Measurements from ENCODE around the gene APOC3.

APOC3 gene

GRCh38 chr11:116835791-116836631 is 6.3 kb downstream of the APOC3 start:
- Histone ChIP-seq H3K27me3 (ENCODE audit: control insufficient read depth in 2 of 2, insufficient read depth in 2 of 2, low read length in 2 of 2) (no peaks in the 10 kb centered on the region), H3K9ac (ENCODE audit: low read depth in 1 of 2, low read length in 2 of 2) (peak overlapping the region in 1 of 2 donors; percentile 41), H3K4me3 (ENCODE audit: low read length in 2 of 2) (peak overlapping the region; percentile 59 to 63), H3K36me3 (ENCODE audit: control insufficient read depth in 2 of 2, insufficient read depth in 2 of 2, low read length in 2 of 2) (no peaks in the 10 kb centered on the region), H3K4me1 (ENCODE audit: control insufficient read depth in 2 of 2, insufficient read depth in 2 of 2, low read length in 2 of 2) (peaks cover 0 to 7% of the 10 kb centered on the region in 2 donors), H3K9me3 (ENCODE audit: control insufficient read depth in 2 of 2, low read length in 2 of 2) (no peaks in the 10 kb centered on the region), H3K27ac (ENCODE audit: low read depth in 2 of 2, low read length in 2 of 2) (peak overlapping the region in 1 of 2 donors; percentile 64)

DNA sequence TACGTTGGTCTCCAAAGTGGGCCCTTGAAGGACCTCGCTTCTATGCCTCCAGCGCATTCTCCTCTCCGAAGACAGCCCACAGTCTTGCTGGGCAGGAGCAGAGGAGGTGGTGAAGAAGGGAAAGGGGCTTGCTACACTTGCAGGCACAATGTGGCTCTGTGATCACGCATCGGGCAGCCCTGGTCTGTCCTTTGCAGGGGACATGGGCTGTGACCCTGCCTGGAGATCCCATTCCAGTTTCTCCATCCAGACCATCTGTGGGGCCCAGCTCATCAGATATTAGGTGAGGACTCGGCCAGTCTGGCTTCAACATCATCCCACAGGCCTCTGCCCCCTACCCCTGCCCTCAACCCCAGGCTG is 6.9 kb downstream of the APOC3 start:
- no peak overlapping the region for H3K9ac ChIP-seq (ENCODE audit: low read depth in 1 of 2, low read length in 2 of 2)
- H3K36me3 ChIP-seq (ENCODE audit: control insufficient read depth in 2 of 2, insufficient read depth in 2 of 2, low read length in 2 of 2), result no peaks in the 10 kb centered on the region
- H3K9me3 ChIP-seq (ENCODE audit: control insufficient read depth in 2 of 2, low read length in 2 of 2), result no peaks in the 10 kb centered on the region
- no peaks in the 10 kb centered on the region for H3K27me3 ChIP-seq (ENCODE audit: control insufficient read depth in 2 of 2, insufficient read depth in 2 of 2, low read length in 2 of 2)
- H3K4me1 ChIP-seq (ENCODE audit: control insufficient read depth in 2 of 2, insufficient read depth in 2 of 2, low read length in 2 of 2), result peaks cover 0 to 7% of the 10 kb centered on the region in 2 donors
- no peak overlapping the region for H3K4me3 ChIP-seq (ENCODE audit: low read length in 2 of 2)
- no peak overlapping the region for H3K27ac ChIP-seq (ENCODE audit: low read depth in 2 of 2, low read length in 2 of 2)

- Histone ChIP-seq H3K36me3 (ENCODE audit: control insufficient read depth in 2 of 2, insufficient read depth in 2 of 2, low read length in 2 of 2) (no peaks in the 10 kb centered on the region), H3K4me1 (ENCODE audit: control insufficient read depth in 2 of 2, insufficient read depth in 2 of 2, low read length in 2 of 2) (peaks cover 0 to 7% of the 10 kb centered on the region in 2 donors), H3K27ac (ENCODE audit: low read depth in 2 of 2, low read length in 2 of 2) (no peak within 1 kb of the TSS), H3K4me3 (ENCODE audit: low read length in 2 of 2) (no peak within 1 kb of the TSS), H3K9ac (ENCODE audit: low read depth in 1 of 2, low read length in 2 of 2) (no peak within 1 kb of the TSS), H3K27me3 (ENCODE audit: control insufficient read depth in 2 of 2, insufficient read depth in 2 of 2, low read length in 2 of 2) (no peaks in the 10 kb centered on the region), H3K9me3 (ENCODE audit: control insufficient read depth in 2 of 2, low read length in 2 of 2) (no peaks in the 10 kb centered on the region)
These were observed 7.8 kb downstream of the APOC3 start, which contains the start of gene APOA1 for GRCh38 chr11:116837231-116838091. Gene APOA1, minus strand, starts transcription at chr11:116837622. Its CDS starts 235 bp downstream, at chr11:116837387.

DNA sequence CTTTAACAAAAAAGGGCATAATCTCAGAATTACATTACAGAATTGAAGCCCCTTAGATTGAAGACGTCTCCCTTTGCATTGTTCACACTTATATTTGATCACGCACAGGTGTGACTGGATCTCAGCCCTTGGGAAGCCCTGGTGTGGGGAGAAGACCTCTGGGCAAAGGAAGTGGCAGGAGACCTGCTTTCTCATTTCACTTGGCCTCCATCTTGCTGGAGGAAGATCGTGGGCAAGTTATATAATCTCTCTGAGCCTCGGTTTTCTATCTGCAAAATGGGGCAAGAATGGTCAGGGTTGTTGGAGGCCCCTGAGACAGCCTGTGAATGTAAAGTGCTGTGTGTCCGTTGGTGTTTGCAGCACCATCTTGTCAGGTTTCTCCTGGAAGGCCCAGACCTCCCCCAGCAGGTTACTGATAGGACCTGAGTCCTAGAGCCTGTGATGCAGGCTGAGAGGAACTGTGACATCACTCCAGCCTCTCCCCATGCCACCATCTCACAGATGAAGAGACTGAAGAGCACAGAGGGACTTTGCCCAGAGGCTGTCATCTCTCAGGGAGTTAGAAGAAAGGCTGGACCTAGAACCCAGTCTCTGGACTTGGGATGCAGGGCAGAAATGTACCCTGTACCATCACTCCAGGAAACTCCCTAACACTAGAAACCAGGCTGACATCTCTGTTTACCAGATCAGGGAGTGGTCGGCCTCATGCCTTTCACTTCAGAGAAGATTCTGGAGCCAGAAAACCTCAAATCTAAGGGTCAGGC is 8.8 kb downstream of the APOC3 start:
- no peak overlapping the region for H3K4me3 ChIP-seq (ENCODE audit: low read length in 2 of 2)
- peaks cover 0 to 2% of the 10 kb centered on the region in 2 donors for H3K36me3 ChIP-seq (ENCODE audit: control insufficient read depth in 2 of 2, insufficient read depth in 2 of 2, low read length in 2 of 2)

DNA sequence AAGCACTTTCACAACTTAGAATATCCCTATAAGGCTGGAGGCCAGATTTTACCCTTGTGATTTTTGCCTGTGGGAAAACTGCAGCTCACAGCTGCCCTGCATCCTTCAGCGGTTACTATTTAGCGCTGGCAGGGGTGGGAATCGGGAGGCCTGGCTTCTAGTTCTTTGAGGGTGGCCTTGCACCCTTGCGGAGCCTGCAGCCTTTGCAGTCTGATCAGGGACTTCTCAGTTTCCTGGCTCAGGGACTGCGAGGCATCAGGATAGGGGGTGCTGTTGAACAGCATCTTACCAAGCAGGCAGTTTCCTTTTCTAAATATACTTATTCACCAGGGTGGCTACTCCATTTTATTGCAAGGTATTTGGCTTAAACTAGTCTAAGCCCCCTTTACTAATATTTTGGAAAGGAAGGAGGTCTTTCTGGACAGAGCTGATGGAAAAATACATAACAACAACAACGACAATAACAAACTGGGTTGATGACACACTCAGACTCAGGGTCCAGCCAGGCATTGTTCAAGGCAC is 10.6 kb downstream of the APOC3 start:
- no peaks in the 10 kb centered on the region for H3K27me3 ChIP-seq (ENCODE audit: control insufficient read depth in 2 of 2, insufficient read depth in 2 of 2, low read length in 2 of 2)
- H3K9me3 ChIP-seq (ENCODE audit: control insufficient read depth in 2 of 2, low read length in 2 of 2), result no peaks in the 10 kb centered on the region
- H3K36me3 ChIP-seq (ENCODE audit: control insufficient read depth in 2 of 2, insufficient read depth in 2 of 2, low read length in 2 of 2), result peaks cover 5 to 12% of the 10 kb centered on the region in 2 donors
- H3K4me3 ChIP-seq (ENCODE audit: low read length in 2 of 2), result no peak overlapping the region
- no peak overlapping the region for H3K9ac ChIP-seq (ENCODE audit: low read depth in 1 of 2, low read length in 2 of 2)
- peaks cover 0 to 7% of the 10 kb centered on the region in 2 donors for H3K4me1 ChIP-seq (ENCODE audit: control insufficient read depth in 2 of 2, insufficient read depth in 2 of 2, low read length in 2 of 2)
- H3K27ac ChIP-seq (ENCODE audit: low read depth in 2 of 2, low read length in 2 of 2), result no peak overlapping the region

More for the DNA sequence above, 8.8 kb downstream of the APOC3 start:
- Histone ChIP-seq H3K27me3 (ENCODE audit: control insufficient read depth in 2 of 2, insufficient read depth in 2 of 2, low read length in 2 of 2) (no peaks in the 10 kb centered on the region), H3K4me1 (ENCODE audit: control insufficient read depth in 2 of 2, insufficient read depth in 2 of 2, low read length in 2 of 2) (peaks cover 0 to 7% of the 10 kb centered on the region in 2 donors), H3K9me3 (ENCODE audit: control insufficient read depth in 2 of 2, low read length in 2 of 2) (no peaks in the 10 kb centered on the region), H3K9ac (ENCODE audit: low read depth in 1 of 2, low read length in 2 of 2) (no peak overlapping the region), H3K27ac (ENCODE audit: low read depth in 2 of 2, low read length in 2 of 2) (no peak overlapping the region)

- no peak overlapping the region for H3K27ac ChIP-seq (ENCODE audit: low read depth in 2 of 2, low read length in 2 of 2)
- H3K9ac ChIP-seq (ENCODE audit: low read depth in 1 of 2, low read length in 2 of 2), result no peak overlapping the region
These were observed 11.1 kb downstream of the APOC3 start for GRCh38 chr11:116840746-116841296.

DNA sequence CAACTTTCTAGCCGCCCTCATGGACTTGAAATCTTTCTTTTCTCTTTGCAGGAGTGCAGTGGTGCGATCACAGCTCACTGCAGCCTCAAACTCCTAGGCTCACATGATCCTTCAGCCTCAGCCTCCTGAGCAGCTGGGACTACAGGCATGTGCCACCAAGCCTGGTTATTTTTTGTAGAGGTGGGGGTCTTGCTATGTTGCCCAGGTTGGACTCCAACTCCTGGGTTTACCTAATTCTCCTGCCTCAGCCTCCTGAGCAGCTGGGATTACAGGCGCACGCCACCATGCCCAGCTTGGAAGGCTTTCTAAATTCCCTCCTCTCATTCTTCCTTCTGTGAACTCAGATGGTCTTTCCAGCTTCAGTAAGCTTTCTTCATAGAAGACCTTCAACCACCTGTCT is 12.4 kb downstream of the APOC3 start:
- no peak overlapping the region for H3K4me3 ChIP-seq (ENCODE audit: low read length in 2 of 2)
- no peaks in the 10 kb centered on the region for H3K9me3 ChIP-seq (ENCODE audit: control insufficient read depth in 2 of 2, low read length in 2 of 2)
- H3K36me3 ChIP-seq (ENCODE audit: control insufficient read depth in 2 of 2, insufficient read depth in 2 of 2, low read length in 2 of 2), result peaks cover 22 to 29% of the 10 kb centered on the region in 2 donors
- H3K4me1 ChIP-seq (ENCODE audit: control insufficient read depth in 2 of 2, insufficient read depth in 2 of 2, low read length in 2 of 2), result no peaks in the 10 kb centered on the region
- no peak overlapping the region for H3K27ac ChIP-seq (ENCODE audit: low read depth in 2 of 2, low read length in 2 of 2)
- H3K27me3 ChIP-seq (ENCODE audit: control insufficient read depth in 2 of 2, insufficient read depth in 2 of 2, low read length in 2 of 2), result no peaks in the 10 kb centered on the region
- no peak overlapping the region for H3K9ac ChIP-seq (ENCODE audit: low read depth in 1 of 2, low read length in 2 of 2)

More at GRCh38 chr11:116840746-116841296, 11.1 kb downstream of the APOC3 start:
- peaks cover 10 to 17% of the 10 kb centered on the region in 2 donors for H3K36me3 ChIP-seq (ENCODE audit: control insufficient read depth in 2 of 2, insufficient read depth in 2 of 2, low read length in 2 of 2)
- H3K4me3 ChIP-seq (ENCODE audit: low read length in 2 of 2), result no peak overlapping the region
- H3K27me3 ChIP-seq (ENCODE audit: control insufficient read depth in 2 of 2, insufficient read depth in 2 of 2, low read length in 2 of 2), result no peaks in the 10 kb centered on the region
- H3K9me3 ChIP-seq (ENCODE audit: control insufficient read depth in 2 of 2, low read length in 2 of 2), result no peaks in the 10 kb centered on the region
- H3K4me1 ChIP-seq (ENCODE audit: control insufficient read depth in 2 of 2, insufficient read depth in 2 of 2, low read length in 2 of 2), result peaks cover 0 to 5% of the 10 kb centered on the region in 2 donors

DNA sequence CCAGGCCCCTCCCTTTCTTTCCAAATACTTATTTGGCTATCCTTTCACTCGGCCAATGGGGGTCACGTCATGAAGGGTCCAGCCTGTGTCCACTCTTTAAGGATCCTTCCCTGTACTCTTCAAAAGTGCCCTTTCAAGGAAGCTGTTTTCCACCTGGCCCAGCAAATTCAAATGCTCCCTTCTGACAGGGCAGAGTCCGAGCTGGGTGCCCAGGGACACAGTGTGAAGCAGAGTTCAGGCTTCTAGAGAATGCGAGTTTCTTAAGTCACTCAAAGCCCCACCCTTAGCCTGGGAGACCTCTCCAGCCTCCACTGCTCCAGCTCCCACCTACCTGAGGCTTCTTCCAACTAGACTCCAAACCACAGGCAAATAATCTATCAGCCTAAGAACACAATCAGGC is 13.2 kb downstream of the APOC3 start:
- H3K36me3 ChIP-seq (ENCODE audit: control insufficient read depth in 2 of 2, insufficient read depth in 2 of 2, low read length in 2 of 2), result peaks cover 25 to 37% of the 10 kb centered on the region in 2 donors
- H3K27me3 ChIP-seq (ENCODE audit: control insufficient read depth in 2 of 2, insufficient read depth in 2 of 2, low read length in 2 of 2), result no peaks in the 10 kb centered on the region
- no peaks in the 10 kb centered on the region for H3K4me1 ChIP-seq (ENCODE audit: control insufficient read depth in 2 of 2, insufficient read depth in 2 of 2, low read length in 2 of 2)
- H3K4me3 ChIP-seq (ENCODE audit: low read length in 2 of 2), result no peak overlapping the region
- no peak overlapping the region for H3K27ac ChIP-seq (ENCODE audit: low read depth in 2 of 2, low read length in 2 of 2)
- no peak overlapping the region for H3K9ac ChIP-seq (ENCODE audit: low read depth in 1 of 2, low read length in 2 of 2)
- no peaks in the 10 kb centered on the region for H3K9me3 ChIP-seq (ENCODE audit: control insufficient read depth in 2 of 2, low read length in 2 of 2)

DNA sequence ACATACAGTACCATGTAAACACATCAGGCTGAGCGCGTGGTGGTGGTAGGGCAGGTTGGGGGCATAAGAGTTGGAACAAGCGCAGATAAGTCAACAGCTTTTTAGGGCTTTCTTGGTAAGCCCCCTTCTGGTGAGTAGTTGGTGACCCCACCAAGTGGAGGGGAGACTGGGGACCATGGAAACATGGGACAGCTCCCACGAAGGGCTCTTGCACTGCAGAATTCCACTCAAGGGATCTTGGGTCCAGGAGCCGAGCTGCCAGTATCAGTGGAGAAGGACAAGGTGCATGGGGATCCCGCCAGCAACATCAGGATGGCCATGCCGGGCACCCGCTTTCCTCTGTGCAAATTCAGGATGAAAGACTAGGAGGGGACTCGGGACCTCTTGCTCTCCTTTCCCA is 14.0 kb downstream of the APOC3 start:
- Histone ChIP-seq H3K27ac (ENCODE audit: low read depth in 2 of 2, low read length in 2 of 2) (no peak overlapping the region), H3K36me3 (ENCODE audit: control insufficient read depth in 2 of 2, insufficient read depth in 2 of 2, low read length in 2 of 2) (peaks cover 25 to 40% of the 10 kb centered on the region in 2 donors), H3K27me3 (ENCODE audit: control insufficient read depth in 2 of 2, insufficient read depth in 2 of 2, low read length in 2 of 2) (no peaks in the 10 kb centered on the region), H3K4me1 (ENCODE audit: control insufficient read depth in 2 of 2, insufficient read depth in 2 of 2, low read length in 2 of 2) (no peaks in the 10 kb centered on the region), H3K4me3 (ENCODE audit: low read length in 2 of 2) (no peak overlapping the region), H3K9me3 (ENCODE audit: control insufficient read depth in 2 of 2, low read length in 2 of 2) (no peaks in the 10 kb centered on the region), H3K9ac (ENCODE audit: low read depth in 1 of 2, low read length in 2 of 2) (no peak overlapping the region)

Measured in mucosa of rectum (tissue), 2 donors.